GM23338 (cell line): ENCODE results near the gene CCDC170.

Experiments used
- POLR2AphosphoS5 ChIP-seq: IDR thresholded peaks from 2 replicates; pipeline ENCODE4 v1.6.1; 2016; ENCODE audit warnings: antibody characterized with exemption, low read depth
- TF ChIP-seq, protein P1 (sequence below), 2 experiments: fragments of 200-600 bp in 1 of 2; sonication (generic) in 1 of 2; conservative IDR thresholded peaks; 2 replicates each; pipeline versions ENCODE4 v1.5.1 to v1.6.1; 2016 to 2017; ENCODE audit warnings: antibody characterized with exemption in 2 of 2, low read depth in 2 of 2, mild to moderate bottlenecking in 2 of 2, moderate library complexity in 1 of 2

DNA sequence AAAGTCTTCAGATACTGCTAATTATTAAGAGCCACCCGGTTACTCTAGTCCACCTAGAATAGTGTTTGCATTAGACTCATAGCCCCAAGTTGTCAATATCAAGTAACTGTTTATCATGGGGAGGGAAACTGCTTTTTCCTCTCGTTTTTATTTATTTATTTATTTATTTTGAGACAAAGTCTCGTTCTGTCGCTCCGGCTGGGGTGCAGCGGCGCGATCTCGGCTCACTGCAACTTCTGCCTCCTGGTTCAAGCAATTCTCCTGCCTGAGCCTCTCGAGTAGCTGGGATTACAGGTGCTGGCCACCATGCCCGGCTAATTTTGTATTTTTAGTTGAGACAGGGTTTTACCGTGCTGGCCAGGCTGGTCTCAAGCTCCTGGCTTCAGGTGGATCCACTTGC lies 16.1 kb upstream of the CCDC170 start:
- no peak for TF ChIP-seq POLR2AphosphoS5
- TF ChIP-seq, protein P1, sequence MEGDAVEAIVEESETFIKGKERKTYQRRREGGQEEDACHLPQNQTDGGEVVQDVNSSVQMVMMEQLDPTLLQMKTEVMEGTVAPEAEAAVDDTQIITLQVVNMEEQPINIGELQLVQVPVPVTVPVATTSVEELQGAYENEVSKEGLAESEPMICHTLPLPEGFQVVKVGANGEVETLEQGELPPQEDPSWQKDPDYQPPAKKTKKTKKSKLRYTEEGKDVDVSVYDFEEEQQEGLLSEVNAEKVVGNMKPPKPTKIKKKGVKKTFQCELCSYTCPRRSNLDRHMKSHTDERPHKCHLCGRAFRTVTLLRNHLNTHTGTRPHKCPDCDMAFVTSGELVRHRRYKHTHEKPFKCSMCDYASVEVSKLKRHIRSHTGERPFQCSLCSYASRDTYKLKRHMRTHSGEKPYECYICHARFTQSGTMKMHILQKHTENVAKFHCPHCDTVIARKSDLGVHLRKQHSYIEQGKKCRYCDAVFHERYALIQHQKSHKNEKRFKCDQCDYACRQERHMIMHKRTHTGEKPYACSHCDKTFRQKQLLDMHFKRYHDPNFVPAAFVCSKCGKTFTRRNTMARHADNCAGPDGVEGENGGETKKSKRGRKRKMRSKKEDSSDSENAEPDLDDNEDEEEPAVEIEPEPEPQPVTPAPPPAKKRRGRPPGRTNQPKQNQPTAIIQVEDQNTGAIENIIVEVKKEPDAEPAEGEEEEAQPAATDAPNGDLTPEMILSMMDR (conservative IDR thresholded peaks at IDR 0.05; ENCODE audit: low read depth in 2 of 2) = no peak
